KBM-7 (cell line): ENCODE measurements around the gene CALHM4.

ENCODE experiments used
- DNase-seq: peaks from one replicate; pipeline ENCODE4 v3.0.0-alpha.2; 2015
- in situ Hi-C: fragments of 300-500 bp; cut with MboI; formaldehyde crosslinking; loops from 2 replicates; pipeline ENCODE4 v1.14.3; 2020; ENCODE audit warnings: low sequenced_read_pairs, low pct_unique_long_range_greater_than_20kb, mixed read lengths

Gene CALHM4

DNA sequence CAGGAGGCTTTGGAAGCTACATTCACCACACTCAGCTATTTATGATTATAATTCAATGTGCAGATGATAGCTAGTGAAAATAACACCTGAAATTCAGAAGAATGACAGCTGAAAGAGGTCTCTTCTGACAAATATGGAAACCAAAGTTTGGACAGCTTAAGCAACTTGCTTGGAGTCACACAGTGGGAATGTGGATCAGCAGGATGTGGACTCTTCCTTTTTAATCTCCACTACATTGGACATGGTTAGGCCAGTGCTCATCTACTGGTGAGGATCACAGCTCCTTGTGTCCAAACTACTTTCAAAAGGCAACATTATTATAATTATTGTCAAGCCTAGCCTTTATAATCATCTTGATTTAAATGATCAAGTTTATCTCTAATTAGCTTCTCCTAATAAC, 18.4 kb upstream of the CALHM4 start:
- in situ Hi-C loops, result no loop called here

DNA sequence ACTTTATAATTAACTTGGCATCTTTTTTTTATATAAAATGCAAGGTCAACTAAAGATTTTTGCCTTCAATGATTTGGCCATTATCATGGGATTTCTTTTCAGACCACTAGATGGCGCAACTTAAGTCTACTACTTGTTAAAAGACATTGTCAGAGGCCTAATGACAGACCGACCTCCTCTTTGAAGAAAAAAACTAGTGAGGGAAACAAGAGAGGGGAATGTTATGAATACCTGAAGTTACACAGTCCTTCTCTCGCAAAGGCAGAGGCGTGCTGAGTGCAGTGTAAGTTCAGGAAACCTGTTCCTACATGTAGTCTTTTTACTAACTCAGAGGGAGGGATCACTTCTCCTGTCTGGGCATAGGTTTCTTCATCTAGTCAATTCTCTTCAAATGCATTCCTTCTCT, 17.3 kb upstream of the CALHM4 start:
- DNase-seq, result peak; percentile 71
- in situ Hi-C loops, result no loop called here

More for the DNA sequence above, 18.4 kb upstream of the CALHM4 start:
- DNase-seq, result no peak

DNA sequence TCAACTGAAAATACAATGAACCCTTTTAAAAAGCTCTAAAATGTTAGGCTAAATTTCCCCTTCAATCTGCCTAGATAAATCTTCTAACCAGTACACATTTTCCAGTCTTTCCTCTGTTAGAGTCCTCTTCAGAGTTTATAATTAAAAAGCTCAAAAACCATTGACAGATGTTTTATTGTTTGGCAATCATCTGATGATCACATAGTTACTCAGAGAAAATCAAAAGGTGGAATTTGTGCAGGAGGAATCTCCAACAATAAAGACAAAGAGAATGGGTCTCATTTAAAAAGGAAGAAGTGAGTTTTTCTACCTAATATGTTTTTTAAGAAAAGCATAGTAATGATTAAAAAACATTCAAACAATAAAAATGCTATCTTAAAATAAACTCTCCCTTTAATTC, 11.1 kb upstream of the CALHM4 start:
- in situ Hi-C loops, result no loop called here
- no peak for DNase-seq

DNA sequence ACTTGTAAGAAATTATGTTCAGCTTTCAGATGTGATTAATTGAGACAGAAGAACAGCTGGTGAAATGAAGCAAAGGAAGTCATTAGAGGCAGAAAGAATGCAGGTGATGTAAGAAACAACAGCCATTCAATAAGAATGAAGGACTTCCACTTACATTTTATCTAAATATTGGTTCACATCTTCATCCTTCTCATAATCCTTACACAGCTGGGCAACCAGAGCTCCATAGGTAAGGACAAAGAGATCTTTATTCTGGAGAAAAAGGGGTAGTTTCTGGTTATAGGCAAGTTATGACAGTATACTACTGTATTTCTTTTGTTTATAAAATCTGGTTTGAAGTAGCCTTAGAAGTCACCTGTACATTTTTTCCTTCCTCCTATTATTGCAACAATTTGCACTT, 10.4 kb upstream of the CALHM4 start:
- in situ Hi-C loops, result no loop called here
- DNase-seq, result no peak

DNA sequence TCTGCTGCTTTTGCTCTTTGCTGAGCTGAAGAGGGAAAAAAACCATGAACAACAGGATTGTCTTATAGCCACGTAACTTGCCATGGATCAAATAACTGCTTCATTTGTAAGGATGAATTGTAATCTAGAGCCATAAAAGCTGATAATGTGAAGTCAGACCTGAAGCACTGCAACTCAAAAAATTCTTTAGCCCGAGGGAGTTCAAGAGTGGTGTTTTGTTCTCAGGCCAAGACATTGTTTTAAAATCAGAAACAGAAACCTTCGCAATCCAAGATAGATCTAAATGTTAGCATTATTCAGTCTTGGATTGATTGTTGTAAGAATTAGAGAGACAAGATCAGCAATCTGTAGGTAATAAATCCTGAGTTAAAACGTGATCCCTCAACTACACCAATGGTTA, 7.9 kb upstream of the CALHM4 start, which contains the start of gene TRAPPC3L:
Gene TRAPPC3L, minus strand, starts transcription at position 34 of the 400 bp plus-strand sequence. CDS start 170 bp downstream, outside the sequence.
- no peak for DNase-seq
- in situ Hi-C loops, result no loop called here

DNA sequence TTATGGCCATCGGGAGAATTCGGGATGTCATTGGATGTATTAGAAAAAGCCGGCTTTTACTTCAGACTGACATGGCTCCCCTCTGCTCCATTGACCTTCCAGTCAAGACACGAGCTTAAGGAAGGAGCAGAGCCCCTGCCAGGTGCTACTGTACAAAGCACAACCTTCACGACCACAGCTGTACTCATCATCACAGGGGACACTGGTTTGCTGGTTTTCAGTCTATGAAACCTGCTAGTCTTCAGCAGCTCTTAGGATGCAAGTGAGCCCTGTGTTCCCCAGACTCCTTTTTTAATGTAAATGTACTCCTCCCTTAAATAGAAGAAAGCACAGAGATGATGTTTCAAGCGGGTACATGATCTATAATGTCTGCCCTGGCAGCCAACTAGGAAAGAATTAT, 6.2 kb upstream of the CALHM4 start:
- in situ Hi-C loops, result no loop called here
- no peak for DNase-seq

DNA sequence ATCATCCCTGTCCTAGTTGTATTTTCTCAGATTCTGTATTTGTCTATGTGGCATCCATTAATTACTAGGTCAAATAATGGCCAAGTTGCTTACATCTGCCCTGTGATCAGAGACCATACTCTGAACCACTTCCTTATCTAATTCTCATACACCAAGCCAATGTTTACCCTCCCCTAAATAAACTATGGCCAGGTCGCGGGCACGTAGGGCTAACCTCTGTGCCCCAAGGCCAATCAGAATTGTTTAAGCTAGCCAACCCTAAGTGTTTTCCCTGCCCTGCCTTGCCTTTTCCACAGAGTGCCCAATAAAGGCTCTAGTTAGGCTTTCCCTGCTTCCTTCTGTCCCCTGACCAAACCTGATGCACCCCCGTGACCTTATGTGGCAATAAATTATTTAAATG, 2.8 kb upstream of the CALHM4 start:
- no peak for DNase-seq

DNA sequence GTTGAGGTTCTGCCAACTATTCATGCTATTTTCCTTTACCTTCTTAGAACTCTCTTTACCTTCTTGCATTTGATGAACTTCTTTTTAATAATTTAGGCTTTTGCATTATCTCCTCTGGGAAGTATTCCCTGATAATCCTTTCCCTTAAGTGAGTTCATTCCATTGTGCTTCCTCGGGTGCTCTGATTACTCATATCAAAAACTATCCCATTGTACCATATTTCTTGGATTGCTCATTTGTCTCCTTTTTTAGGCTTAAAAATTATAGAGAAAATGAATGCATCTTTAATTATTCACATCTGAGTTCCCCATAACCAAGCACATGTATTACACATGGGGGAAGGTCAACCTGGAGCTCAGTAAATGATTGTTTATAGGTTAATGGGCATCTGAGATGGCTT, 2.5 kb downstream of the CALHM4 start:
- in situ Hi-C loops, result no loop called here
- no peak for DNase-seq

More for the DNA sequence above, 2.8 kb upstream of the CALHM4 start:
- in situ Hi-C loops, result no loop called here

DNA sequence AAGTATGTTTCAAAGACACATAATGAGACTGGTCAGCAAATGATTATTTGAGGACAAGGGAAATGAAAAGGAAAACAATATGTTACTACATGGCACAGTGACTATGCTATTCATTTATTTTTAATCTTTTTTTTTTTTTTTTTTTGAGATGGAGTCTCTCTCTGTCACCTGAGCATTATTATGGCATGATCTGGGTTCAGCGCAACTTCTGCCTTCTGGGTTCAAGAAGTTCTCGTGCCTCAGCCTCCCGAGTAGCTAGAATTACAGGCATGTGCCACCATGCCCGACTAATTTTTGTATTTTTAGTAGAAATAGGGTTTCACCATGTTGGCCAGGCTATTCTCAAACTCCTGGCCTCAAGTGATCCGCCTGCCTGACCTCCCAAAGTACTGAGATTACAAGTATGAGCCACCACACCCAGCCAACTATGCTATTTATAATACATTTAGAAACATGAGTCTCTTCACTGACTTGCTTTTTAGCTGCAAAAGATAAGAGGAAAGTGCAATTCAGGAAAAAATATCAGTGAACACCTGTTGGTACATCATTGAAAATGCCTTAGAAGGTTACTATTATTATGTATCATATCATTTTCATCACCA, 3.4 kb downstream of the CALHM4 start:
- no peak for DNase-seq
- in situ Hi-C loops, result no loop called here

DNA sequence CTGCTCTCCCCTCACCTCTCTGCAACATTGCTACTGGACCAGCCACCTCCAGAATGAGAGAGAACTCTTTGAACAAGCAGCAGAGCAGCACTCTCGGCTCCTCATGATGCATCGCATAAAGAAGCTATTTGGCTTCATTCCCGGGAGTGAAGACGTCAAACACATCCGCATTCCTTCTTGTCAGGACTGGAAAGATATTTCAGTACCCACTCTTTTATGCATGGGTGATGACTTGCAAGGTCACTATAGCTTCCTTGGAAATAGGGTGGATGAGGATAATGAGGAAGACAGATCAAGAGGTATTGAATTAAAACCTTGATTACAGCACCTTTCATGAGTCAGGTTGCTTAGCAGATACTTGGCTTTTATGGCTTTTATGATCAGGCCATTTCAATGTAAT, 4.3 kb downstream of the CALHM4 start:
- no peak for DNase-seq

DNA sequence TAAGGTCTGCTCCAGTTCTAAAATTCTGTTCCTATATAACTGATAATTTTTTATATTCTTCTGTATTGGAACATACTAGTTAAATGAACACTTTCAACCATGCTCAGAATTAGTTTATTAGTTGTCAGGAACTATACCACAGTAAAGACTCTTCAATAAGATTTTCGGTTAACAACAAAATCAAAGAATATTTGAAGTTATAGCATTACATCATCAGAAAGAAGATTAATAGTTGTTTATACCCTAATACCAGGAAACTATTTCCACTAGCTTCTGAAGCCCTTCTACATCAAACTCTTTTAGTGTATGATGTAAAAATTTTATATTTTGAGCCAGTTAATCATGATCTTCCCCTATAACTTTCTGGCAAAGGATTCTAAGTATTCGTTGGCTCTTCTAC, 6.6 kb downstream of the CALHM4 start:
- no peak for DNase-seq
- in situ Hi-C loops, result no loop called here

More for the DNA sequence above, 4.3 kb downstream of the CALHM4 start:
- in situ Hi-C loops, result no loop called here

DNA sequence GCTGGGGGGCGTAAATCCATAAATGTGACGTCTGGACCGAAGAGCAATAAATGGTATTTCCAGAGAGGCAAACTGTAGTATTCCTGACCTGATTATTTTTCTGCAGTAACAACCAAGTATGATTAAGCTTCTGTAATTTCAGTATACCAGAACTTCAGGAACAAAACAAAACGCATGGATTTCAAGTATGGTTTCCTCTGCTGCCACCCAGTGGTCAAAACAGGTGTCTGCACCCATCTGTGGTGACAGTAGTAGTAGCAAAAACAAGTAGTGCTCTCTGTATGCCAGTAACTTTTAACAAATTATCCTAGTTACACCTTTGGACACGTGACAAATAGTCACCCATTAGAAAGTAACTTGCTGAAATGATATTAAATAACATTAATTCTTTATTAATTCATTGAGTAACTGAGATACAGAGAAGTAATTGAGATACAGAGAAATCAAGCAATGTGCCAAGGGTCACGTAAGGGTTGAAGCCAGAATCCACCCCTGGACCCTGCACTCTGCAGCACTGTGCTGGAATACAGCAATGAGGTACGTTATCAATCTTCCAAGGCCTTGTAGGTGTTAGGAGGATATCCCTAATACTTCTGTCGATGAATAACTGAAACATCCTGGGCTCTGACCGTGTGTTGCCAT, 7.9 kb downstream of the CALHM4 start:
- peak; percentile 83 for DNase-seq
- in situ Hi-C loops, result no loop called here

DNA sequence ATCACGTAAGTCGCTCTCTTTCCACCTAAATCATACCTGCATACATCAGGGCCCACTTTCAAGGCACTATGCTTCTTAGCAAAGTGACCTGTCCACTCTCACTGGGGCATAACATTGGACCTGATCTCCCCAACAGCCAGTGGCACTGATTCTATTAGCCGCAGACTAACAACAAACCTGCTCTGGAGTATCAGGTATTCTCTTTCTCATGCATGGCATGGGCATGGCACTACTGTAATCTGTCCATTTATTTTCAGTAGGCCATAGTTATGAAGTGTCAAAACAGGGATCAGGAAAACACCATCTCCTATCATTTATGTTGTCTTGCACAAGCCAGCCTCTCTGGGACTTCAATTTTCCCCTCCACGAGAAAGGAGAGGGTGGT, 8.5 kb downstream of the CALHM4 start:
- no peak for DNase-seq
- in situ Hi-C loops, result no loop called here

DNA sequence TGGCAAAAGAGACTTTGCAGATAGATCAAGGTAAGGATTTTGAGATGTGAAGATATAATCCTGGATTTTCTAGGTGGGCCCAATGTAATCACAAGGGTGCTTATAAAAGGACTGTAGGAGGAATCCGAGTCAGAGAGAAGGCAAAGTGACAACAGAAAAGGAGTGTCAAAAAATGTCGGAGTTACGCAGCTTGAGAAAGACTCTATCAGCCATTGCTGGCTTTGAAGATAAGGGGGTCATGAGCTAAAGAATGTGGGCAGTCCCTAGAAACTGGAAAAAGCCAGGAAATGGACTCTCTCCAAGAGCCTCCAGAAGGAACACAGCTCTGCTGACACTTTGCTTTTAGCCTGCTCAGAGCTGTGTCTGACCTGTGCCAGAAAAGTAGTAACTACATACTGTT, 9.1 kb downstream of the CALHM4 start:
- in situ Hi-C loops, result no loop called here
- no peak for DNase-seq

DNA sequence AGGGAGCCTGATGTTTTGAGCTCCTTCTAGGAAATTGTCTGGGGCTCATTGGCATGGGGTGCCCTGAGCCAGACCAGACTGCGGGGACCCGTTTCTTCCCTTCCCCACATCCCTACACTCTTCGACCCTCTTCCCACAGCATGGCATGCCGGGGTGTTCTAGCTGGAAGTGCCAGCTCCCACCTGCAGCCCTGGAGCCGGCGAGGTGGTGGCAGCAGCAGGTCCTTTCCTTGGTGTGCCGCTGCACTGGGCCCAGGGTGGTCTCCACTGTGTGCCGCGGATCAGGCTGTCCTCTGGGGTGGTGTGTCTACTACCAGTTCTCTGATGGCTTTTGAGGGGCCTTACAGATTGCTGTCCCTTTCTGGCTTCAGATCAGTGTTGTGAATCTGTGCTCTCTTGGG, 10.3 kb downstream of the CALHM4 start:
- in situ Hi-C loops, result no loop called here
- no peak for DNase-seq

DNA sequence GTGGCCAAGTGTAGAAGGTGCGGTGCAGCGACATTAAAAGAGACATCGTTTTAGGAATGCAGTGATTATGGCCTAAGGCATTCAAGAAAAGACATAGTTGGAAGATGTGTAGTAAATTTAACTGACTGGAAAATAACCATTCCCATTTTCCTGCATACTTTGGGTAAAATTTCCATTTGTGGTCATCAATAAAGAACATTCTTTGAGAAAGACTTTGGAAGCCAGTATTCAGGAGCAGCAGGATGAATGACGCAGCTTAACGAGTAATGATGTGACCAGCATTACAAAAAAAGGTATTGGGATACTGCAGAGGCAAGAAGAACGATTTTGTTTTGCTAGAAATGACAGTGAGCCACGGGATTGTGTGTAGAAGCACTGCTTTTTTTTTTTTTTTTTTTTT, 10.8 kb downstream of the CALHM4 start:
- in situ Hi-C loops, result no loop called here
- DNase-seq, result no peak

DNA sequence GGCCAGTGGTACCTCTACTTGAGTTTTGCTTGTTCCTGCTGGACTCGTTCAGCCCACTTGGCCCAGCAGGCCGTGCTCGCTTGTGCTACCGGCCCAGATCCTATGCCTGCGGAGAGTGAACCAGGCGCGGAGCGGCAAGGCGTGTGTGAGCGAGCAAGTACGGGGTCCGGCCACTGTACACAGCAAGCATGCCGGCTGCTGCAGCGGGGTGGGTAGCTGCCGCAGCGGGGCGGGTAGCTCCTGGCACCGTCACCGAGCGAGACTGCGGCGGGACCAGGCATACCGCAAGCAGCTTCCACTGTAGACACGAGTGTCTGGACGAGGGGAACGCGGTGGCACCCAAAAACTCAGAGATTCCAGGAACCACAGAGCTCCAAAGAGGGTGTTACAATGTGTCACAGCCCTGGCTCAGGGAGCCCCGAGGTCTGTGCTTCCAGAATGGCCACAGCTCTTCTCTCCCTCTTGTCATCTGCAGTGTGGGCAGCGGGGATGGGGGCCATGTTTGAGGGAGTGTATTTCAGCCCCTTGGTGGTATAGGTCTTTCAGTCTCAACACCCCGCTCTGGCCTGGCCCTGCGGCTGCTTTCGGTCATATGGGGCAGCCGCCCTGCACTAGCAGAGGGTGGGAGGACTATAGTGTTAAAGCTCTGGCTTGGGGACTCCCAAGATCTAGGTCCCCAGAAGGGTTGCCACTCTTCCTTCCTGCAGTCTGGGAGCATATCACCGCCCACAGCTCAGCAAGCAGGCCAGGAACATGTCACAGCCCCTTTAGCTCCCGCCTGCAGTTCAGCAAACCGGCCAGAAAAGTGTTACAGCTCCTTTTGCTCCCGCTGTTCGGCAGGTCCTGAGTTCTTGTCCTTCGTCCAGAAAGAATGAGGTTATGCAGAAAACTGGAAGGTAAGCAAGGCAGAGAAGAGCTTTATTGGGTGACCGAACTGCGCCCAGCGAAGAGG, 11.6 kb downstream of the CALHM4 start:
- DNase-seq, result no peak
- in situ Hi-C loops, result no loop called here

DNA sequence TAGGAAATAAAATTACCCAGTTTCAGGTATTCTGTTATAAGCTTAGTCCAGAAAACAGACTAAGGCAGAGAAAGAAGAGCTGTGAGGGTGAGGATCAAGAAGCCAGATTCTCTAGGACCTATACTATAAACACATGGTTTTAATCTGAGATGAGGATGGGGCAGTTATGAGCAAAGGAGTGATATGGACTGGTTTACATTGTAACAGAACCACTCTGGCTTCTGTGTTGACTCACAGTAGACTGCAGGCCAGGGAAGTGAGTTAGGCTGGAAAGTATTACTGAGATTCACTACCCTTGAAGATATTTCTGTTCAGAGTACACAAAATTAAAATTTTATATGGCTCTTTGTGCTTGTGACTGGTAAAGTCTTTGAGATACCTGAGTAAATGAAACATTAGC, 14.6 kb downstream of the CALHM4 start:
- no peak for DNase-seq
- in situ Hi-C loops, result no loop called here

DNA sequence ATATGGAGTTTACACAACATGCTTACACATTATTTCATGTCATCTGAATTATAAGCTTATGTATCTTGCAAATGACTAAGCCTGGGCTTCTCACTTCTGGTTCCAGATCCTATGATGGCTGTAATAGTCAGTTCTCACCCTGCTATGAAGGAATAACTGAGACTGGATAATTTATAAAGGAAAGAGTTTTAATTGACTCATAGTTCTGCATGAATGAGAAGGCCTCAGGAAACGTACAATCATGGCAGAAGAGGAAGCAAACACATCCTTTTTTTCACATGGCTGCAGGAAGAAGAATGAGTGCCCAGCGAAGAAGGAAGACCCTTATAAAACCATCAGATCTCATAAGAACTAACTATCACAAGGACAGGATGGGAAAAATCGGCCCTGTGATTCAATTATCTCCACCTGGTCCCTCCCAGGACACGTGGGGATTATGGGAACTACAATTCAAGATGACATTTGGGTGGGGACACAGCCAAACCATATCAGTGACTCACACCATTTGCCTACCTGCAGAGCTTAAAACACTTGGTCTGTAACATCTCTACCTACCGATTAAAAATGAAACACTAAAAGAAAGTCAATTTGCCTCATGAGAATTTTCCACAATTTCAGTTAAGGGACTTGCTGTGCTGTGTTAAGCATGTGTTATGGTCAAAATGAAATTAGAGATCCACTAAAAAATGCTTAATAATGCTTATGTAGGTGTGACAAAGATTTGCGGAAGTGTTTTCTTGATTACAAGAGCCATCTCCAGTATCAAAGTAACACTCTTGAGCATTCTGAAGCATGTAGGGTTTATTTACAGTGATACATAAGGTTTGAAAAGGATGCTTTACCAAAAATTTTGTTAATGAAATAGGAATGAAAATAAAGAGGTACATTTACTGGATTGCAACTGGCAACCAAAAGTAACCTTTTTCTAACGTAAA, 15.5 kb downstream of the CALHM4 start:
- peak; percentile 48 for DNase-seq
- in situ Hi-C loops, result no loop called here
